Astrocyte (in vitro differentiated cells and primary cell): ENCODE results near the gene ANO4.
"Not testable (repeated sequence)": the region's sequence is repeated elsewhere in the genome, so short reads cannot be mapped to it uniquely, and the experiment has no call there.

Source experiments
- CTCF ChIP-seq: IDR thresholded peaks from 2 replicates; pipeline ENCODE4 v1.5.1; 2011; ENCODE audit warnings: low read depth, mild to moderate bottlenecking, inconsistent platforms, low read length, moderate library complexity; ENCODE audit not compliant: insufficient read depth
- EZH2 ChIP-seq: IDR thresholded peaks from 2 replicates; pipeline ENCODE4 v1.6.1; 2012; ENCODE audit warnings: mild to moderate bottlenecking, low read length, inconsistent platforms; ENCODE audit not compliant: insufficient read depth

DNA sequence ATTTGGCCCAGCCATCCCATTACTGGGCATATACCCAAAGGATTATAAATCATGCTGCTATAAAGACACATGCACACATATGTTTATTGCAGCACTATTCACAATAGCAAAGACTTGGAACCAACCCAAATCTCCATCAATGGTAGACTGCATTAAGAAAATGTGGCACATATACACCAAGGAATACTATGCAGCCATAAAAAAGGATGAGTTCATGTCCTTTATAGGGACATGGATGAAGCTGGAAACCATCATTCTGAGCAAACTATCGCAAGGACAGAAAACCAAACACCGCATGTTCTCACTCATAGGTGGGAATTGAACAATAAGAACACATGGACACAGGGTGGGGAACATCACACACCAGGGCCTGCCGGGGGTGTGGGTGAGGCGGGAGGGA is 295.6 kb downstream of the ANO4 start:
- not testable (repeated sequence) for TF ChIP-seq CTCF, EZH2
